HG03432 (cell line): Measurements from ENCODE around the gene TMEM185A.
"Not testable (repeated sequence)": the region's sequence is repeated elsewhere in the genome, so short reads cannot be mapped to it uniquely, and the experiment has no call there.

Source experiments
- ATAC-seq: cut with Tn5 transposase; IDR thresholded peaks from one replicate; pipeline ENCODE4 v1.9.1; 2021; ENCODE audit warnings: mild to moderate bottlenecking, moderate library complexity; ENCODE audit not compliant: unreplicated experiment

Gene TMEM185A

DNA sequence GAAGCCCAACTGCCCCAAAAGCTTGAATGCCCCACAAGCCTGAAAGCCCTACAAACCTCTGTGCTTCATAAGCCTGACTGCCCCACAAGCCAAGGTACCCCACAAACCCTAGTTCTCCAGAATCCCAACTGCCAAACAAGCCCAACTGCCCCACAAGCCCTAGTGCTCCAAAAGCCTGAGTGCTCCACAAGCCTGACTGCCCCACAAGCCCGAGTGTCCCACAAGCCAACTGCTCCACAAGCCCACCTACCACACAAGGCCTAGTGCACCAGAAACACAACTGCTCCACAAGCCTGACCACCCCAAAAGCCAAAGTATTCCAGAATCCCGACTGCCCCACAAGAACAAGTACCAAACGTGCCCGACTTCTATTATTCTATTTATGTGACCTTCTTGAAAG lies 68.2 kb downstream of the TMEM185A start:
- no peak for ATAC-seq

DNA sequence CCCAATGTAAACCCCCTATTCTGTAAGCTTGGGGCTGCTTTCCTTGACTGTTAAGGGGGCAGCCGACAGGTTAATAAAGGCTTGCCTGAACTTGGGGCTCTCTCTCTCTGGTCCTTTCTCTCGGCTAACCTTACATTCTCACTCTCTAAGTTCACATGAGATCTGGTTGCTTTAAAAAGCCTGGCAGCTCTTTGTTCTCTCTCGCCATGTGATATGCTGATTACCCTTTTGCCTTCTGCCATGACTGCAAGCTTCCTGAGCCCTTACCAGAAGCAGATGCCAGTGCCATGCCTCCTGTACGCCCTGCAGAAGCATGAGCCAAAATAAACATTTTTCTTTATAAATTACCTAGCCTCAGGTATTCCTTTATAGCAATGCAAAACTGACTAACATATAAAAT lies 76.3 kb downstream of the TMEM185A start:
- not testable (repeated sequence) for ATAC-seq

DNA sequence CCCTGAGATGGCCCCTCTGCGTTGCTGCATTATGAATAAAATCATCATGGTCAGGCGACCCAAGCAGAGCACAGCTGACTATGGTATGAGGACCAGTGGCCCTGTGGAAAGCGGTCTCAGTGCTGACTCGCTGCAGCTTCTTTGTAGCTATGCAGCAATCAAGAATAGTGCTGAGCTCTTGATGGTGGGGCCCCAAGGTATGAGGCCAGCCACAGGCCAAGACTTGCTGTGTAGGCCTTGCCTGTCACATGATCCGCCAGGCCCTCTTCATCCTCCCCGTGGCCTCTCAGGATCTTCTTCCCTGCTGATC lies 79.7 kb downstream of the TMEM185A start:
- not testable (repeated sequence) for ATAC-seq

DNA sequence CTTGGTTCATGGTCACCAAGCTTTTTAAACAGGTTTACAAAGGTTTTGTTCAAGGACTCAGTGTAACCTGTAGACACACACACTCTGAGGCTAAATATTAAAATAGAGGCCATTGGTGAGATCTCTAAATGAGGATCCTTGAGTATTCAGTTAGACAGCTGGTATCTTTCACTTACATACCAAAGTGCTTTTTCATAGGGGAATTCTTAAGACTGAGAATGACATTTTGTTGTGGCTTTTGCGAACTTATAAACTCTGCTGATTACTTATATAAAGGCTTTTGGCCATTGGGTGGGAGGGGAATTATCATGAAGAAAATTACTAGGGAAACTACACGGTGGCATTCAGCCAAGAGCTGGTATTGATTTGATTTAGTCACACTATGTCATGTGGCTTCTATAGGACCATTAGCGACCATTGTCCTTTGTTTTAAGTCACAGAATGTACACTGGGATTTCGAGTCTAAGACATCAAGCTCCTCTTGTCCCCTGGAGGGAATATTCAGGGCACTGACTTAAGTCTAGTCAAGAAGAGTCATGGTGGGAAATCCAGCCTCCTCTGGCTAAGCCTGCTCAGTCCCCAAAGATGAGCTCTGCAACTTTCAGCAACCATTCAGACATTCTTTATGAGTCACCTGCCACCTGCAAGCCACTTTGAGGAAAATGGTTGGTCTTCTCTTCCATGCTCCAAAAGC lies 80.2 kb downstream of the TMEM185A start:
- peak; percentile 59 for ATAC-seq

DNA sequence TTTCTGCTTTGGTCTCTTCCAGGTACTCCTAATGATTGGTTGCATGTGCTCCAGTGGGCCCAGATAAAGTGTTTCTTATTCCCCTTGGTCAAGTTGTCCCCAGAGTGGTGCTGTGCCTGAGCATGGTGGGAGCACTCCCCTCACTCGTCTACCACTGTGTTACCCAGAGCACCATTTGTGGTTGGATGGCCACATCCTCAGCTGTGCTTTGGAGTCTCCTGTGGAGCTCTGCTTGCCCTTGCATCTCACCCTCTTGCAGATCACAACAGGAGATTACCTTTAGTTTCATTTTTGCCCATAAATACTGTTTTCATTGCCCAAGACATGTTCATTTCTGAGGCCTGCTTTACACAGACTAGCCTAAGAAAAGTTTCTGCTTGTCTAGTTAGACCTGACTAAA lies 81.1 kb downstream of the TMEM185A start:
- not testable (repeated sequence) for ATAC-seq

DNA sequence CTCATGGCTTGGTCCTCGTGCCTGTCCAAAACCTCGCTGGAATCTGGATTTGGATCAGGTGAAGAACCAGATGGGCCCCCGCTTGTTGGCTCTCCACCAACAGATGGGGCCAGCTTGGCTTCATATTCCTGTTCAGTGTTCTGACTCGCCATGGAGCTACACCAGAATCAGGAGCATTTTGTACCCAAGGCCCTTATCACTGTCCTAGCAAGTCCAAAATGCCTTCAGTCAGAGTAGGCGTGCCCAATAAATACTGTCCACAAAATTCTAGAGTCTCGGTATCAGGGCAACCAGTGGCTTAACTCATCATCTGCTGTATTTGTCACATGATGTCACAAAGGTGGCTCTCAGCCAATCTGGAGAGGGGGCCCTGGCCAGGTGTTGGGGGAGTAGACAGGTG lies 81.9 kb downstream of the TMEM185A start, which contains the start of gene HSFX3:
Gene HSFX3 (minus strand): TSS at position 224 of the 400 bp plus-strand sequence. CDS start 72 bp downstream, at position 152.
- not testable (repeated sequence) for ATAC-seq

DNA sequence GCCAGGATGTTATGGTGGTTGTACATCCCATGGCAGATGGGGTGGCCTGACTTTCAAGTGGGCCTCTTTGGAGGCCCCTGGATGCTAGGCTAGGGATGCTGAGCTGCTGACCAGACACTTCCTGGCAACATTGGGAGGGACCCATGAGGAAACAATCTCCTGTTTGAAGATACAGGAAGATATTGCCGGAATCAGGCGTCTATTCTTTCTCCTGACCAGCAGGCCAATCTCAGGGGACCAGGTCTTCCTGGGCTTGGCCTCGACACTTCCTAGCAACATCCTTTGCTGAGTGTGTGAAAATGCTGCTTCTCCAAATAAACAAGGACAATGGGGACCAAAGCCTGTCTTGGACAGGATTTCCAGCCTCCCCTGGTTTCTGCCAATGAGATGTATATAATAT lies 83.8 kb downstream of the TMEM185A start:
- not testable (repeated sequence) for ATAC-seq

DNA sequence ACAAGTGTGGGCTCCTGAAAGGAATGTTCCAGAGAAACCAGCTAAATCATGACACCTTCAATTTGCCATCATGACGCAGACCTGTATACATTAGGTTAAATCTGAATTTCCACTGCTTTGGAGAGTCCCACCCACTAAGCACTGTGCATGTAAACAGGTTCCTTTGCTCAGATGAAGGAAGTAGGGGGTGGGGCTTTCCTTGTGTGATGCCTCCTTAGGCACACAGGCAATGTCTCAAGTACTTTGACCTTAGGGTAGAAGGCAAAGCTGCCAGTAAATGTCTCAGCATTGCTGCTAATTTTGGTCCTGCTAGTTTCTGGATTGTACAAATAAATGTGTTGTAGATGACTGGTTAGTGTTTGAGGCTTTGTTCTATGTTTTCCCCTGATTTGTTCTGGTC lies 84.6 kb downstream of the TMEM185A start:
- ATAC-seq: not testable (repeated sequence)
